Subcutaneous adipose tissue (tissue), 4 donors: ENCODE data around the gene ADIPOR1. TPM values are rescaled to one million over a fixed set of nuclear protein-coding genes. Genes with fewer than 3 reads are reported as not detected.

Source experiments
- total RNA-seq, 4 donors: library from RNA; depleted of rRNA; stranded (reverse); fragments of >200 nt; gene quantifications; one replicate each; pipeline ENCODE4 v1.1.0, GENCODE V29; 2016
- TF ChIP-seq, protein P1 (sequence below): fragments of 450-650 bp; IDR thresholded peaks from one replicate; pipeline ENCODE4 v1.5.1; 2016; ENCODE audit warnings: low read depth, mild to moderate bottlenecking, control low read depth, antibody characterized with exemption, moderate library complexity

Gene ADIPOR1
- total RNA-seq, 4 donors from 2014 or later = 95.8 to 124 (median 103) TPM

DNA sequence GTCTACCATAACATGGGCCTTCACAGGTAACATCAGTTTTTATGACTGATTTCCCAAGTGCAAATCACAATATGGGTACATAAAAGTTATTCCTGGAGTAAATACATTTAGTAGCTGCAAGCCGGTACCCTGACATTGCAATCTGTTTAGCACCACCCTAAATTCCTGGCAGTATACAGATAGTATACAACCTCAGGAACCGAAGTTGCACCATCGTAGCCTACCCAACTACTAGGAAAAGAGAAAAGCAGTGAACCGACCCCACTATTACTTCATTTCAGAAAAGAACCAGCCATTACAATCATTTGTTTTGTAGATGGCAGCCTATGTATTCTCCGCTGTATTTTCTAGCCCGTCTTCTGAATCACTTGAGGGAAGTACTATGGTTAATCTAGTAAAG is 1.1 kb downstream of the ADIPOR1 start:
- TF ChIP-seq, protein P1, sequence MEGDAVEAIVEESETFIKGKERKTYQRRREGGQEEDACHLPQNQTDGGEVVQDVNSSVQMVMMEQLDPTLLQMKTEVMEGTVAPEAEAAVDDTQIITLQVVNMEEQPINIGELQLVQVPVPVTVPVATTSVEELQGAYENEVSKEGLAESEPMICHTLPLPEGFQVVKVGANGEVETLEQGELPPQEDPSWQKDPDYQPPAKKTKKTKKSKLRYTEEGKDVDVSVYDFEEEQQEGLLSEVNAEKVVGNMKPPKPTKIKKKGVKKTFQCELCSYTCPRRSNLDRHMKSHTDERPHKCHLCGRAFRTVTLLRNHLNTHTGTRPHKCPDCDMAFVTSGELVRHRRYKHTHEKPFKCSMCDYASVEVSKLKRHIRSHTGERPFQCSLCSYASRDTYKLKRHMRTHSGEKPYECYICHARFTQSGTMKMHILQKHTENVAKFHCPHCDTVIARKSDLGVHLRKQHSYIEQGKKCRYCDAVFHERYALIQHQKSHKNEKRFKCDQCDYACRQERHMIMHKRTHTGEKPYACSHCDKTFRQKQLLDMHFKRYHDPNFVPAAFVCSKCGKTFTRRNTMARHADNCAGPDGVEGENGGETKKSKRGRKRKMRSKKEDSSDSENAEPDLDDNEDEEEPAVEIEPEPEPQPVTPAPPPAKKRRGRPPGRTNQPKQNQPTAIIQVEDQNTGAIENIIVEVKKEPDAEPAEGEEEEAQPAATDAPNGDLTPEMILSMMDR = no peak

- TF ChIP-seq, protein P1 = no peak
These were observed 3.9 kb downstream of the ADIPOR1 start for GRCh38 chr1:202954057-202954745.

DNA sequence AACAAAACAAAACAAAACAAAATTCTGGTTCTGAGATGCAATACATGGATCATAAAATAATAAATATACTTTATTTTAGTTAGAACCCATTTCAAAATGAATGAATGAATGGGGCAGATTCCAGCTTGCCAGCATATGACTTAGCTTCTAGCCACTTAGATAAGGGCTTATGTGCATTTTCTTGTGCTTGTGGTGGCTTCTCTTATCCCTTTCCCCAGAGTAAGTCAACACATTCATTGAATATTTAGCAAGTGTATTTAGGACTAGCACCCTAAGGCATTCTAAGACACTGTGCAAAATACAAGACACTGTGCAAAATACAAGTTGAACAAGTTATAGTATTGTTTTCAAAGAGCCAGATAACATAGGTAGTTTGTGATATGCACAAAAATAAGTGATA is 4.7 kb downstream of the ADIPOR1 start:
- TF ChIP-seq, protein P1 = no peak

- TF ChIP-seq, protein P1 = no peak
These were observed 5.3 kb downstream of the ADIPOR1 start for GRCh38 chr1:202952818-202953217.

DNA sequence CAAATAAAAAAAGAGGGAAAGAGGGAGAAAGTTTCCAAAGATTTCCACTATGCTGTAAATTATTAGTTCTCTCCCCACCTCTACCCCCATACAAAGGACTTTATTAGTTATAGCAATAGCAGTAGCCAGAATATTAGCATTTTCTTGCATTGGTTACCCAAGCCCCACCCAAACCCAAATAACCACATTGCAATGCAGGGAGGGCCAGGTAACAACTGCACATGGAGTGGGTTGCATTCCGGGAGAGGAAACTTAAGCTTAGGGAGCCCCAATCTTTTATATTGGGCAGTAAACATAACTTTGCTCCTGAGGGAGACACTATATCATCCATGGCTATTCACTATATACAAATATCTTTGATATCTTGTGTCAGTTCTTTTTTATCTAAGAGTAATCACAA is 6.0 kb downstream of the ADIPOR1 start:
- TF ChIP-seq, protein P1 = no peak

GRCh38 chr1:202951437-202951836 is 6.7 kb downstream of the ADIPOR1 start:
- TF ChIP-seq, protein P1 = no peak

DNA sequence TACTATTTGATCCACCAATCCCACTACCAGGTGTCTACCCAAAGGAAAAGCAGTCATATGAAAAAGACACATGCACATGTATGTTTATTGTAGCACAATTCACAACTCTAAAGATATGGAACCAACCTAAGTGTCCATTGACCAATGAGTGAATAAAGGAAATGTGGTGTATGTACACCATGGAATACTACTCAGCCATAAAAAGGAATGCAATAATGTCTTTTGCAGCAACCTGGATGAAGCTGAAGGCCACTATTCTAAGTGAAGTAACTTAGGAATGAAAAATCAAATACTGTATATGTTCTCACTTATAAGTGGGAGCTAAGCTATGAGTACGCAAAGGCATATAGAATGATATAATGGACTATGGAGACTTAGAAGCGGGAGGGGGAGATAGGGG is 12.6 kb downstream of the ADIPOR1 start:
- TF ChIP-seq, protein P1 = no peak
